ENCODE data around the gene UBAC2.

DNA sequence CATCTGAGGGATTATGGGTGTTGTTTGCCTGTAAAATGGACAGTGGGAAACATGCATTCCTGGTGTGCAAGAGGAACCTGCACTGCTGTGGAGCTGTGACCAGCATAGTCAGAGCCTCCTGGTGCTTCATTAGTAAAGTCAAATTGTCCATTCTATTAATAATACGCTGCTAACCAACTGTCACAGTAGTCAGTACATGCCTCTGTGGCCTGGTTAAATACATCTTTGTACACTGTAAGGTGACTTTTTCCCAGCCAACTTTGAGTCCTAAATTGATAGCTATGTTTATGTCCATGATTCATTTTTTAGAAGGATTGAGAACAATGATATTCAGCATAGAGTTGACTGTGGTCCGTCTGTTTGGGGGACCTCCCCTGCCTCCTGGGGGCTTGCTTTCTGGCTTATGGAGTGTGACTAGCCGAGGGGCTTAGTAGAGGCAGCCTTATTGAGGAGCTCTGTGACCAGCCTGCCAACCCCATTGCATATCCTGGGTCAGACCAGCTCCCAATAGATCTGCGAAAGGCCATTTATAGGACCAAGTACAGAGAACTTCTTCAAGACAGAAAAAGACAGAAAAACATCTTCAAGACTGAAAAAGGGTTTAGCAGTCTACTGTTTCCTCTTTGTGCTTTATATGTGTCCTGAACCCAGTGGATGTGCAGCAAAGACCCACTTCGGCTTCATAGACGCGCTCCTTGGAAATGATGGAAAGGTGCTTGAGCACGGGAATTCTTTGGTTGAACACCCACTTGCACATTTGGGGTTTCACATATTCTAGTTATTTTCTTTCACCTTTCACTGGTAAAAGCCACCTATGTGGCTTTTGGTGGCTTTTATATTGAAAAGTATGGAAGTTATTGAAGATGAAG lies 102.2 kb downstream of the UBAC2 start:
- TF ChIP-seq POLR2A (IDR thresholded peaks at IDR 0.05; ENCODE audit: low read depth, low read length), result peak; percentile 68
- peak; percentile 44 for TF ChIP-seq POLR2AphosphoS5 (IDR thresholded peaks at IDR 0.05; ENCODE audit: low read depth, low read length)
- TF ChIP-seq TAF1 (IDR thresholded peaks at IDR 0.05; ENCODE audit: low read depth, low read length), result no peak
